ENCODE data around the gene RUBCNL. TPM values are rescaled to one million over a fixed set of nuclear protein-coding genes. Genes with fewer than 3 reads are reported as not detected.

The RUBCNL gene
- total and polyA plus RNA-seq, 4 donors = 0.36 to 4.2 (median 0.96) TPM

DNA sequence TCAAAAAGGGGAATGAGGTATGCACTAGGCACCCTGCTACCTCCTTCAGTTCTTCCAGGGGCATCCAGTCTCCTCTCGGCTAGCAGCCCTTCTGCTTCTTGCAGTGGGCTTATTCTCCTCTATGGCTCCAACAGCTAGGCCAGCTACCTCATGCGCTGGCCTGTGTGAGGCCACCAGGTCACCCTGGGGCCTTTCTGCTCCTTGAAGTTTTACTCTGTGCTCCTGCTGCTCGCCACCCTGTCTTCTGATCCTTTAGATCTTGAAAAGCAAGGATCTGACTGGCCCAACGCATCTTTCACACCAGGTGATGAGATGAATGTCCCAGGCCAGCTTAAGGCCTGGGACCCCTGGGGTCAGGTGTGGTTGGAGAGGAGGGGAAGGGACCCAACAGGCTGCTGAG, 66.2 kb downstream of the RUBCNL start:
- Histone ChIP-seq H3K9ac (ENCODE audit: low read depth in 1 of 2, low read length in 2 of 2) (peak overlapping the region in 1 of 2 donors; percentile 40), H3K36me3 (ENCODE audit: control insufficient read depth in 4 of 4, insufficient read depth in 3 of 4, low read depth in 1 of 4, low read length in 3 of 4) (no peaks in the 10 kb centered on the region), H3K27ac (ENCODE audit: low read depth in 1 of 2, low read length in 2 of 2) (peak overlapping the region in 1 of 2 donors; percentile 69), H3K4me1 (ENCODE audit: control insufficient read depth in 4 of 4, insufficient read depth in 4 of 4, low read length in 3 of 4) (peaks cover 0 to 12% (median 7%) of the 10 kb centered on the region in 4 donors), H3K4me3 (ENCODE audit: low read depth in 1 of 3, low read length in 3 of 3) (no peak overlapping the region), H3K9me3 (ENCODE audit: control insufficient read depth in 4 of 4, low read length in 3 of 4) (no peaks in the 10 kb centered on the region), H3K27me3 (ENCODE audit: control insufficient read depth in 4 of 4, insufficient read depth in 4 of 4, low read length in 3 of 4) (no peaks in the 10 kb centered on the region)
- TF ChIP-seq HNF4G (IDR thresholded peaks at IDR 0.05) (no peak), SP1 (IDR thresholded peaks at IDR 0.05) (no peak), EGR1 (IDR thresholded peaks at IDR 0.05; ENCODE audit: low read depth in 2 of 2) (no peak), YY1 (IDR thresholded peaks at IDR 0.05) (no peak), RXRA (IDR thresholded peaks at IDR 0.05) (no peak), GABPA (IDR thresholded peaks at IDR 0.05 in 1 of 2, conservative IDR thresholded peaks at IDR 0.05 in 1 of 2) (no peak), NR2F2 (IDR thresholded peaks at IDR 0.05) (no peak), RAD21 (IDR thresholded peaks at IDR 0.05) (no peak), HNF4A (conservative IDR thresholded peaks at IDR 0.05) (no peak), JUND (IDR thresholded peaks at IDR 0.05) (no peak), FOXA1 (IDR thresholded peaks at IDR 0.05) (no peak), FOXA2 (IDR thresholded peaks at IDR 0.05) (no peak)
- TF ChIP-seq, protein P1, sequence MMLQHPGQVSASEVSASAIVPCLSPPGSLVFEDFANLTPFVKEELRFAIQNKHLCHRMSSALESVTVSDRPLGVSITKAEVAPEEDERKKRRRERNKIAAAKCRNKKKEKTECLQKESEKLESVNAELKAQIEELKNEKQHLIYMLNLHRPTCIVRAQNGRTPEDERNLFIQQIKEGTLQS (IDR thresholded peaks at IDR 0.05) = no peak
- TF ChIP-seq, protein P2, sequence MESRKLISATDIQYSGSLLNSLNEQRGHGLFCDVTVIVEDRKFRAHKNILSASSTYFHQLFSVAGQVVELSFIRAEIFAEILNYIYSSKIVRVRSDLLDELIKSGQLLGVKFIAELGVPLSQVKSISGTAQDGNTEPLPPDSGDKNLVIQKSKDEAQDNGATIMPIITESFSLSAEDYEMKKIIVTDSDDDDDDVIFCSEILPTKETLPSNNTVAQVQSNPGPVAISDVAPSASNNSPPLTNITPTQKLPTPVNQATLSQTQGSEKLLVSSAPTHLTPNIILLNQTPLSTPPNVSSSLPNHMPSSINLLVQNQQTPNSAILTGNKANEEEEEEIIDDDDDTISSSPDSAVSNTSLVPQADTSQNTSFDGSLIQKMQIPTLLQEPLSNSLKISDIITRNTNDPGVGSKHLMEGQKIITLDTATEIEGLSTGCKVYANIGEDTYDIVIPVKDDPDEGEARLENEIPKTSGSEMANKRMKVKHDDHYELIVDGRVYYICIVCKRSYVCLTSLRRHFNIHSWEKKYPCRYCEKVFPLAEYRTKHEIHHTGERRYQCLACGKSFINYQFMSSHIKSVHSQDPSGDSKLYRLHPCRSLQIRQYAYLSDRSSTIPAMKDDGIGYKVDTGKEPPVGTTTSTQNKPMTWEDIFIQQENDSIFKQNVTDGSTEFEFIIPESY (IDR thresholded peaks at IDR 0.05) = no peak
- TF ChIP-seq, protein P3, sequence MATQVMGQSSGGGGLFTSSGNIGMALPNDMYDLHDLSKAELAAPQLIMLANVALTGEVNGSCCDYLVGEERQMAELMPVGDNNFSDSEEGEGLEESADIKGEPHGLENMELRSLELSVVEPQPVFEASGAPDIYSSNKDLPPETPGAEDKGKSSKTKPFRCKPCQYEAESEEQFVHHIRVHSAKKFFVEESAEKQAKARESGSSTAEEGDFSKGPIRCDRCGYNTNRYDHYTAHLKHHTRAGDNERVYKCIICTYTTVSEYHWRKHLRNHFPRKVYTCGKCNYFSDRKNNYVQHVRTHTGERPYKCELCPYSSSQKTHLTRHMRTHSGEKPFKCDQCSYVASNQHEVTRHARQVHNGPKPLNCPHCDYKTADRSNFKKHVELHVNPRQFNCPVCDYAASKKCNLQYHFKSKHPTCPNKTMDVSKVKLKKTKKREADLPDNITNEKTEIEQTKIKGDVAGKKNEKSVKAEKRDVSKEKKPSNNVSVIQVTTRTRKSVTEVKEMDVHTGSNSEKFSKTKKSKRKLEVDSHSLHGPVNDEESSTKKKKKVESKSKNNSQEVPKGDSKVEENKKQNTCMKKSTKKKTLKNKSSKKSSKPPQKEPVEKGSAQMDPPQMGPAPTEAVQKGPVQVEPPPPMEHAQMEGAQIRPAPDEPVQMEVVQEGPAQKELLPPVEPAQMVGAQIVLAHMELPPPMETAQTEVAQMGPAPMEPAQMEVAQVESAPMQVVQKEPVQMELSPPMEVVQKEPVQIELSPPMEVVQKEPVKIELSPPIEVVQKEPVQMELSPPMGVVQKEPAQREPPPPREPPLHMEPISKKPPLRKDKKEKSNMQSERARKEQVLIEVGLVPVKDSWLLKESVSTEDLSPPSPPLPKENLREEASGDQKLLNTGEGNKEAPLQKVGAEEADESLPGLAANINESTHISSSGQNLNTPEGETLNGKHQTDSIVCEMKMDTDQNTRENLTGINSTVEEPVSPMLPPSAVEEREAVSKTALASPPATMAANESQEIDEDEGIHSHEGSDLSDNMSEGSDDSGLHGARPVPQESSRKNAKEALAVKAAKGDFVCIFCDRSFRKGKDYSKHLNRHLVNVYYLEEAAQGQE (IDR thresholded peaks at IDR 0.05) = no peak
- TF ChIP-seq, protein P4, sequence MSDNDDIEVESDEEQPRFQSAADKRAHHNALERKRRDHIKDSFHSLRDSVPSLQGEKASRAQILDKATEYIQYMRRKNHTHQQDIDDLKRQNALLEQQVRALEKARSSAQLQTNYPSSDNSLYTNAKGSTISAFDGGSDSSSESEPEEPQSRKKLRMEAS (IDR thresholded peaks at IDR 0.05) = no peak
- TF ChIP-seq, protein P5, sequence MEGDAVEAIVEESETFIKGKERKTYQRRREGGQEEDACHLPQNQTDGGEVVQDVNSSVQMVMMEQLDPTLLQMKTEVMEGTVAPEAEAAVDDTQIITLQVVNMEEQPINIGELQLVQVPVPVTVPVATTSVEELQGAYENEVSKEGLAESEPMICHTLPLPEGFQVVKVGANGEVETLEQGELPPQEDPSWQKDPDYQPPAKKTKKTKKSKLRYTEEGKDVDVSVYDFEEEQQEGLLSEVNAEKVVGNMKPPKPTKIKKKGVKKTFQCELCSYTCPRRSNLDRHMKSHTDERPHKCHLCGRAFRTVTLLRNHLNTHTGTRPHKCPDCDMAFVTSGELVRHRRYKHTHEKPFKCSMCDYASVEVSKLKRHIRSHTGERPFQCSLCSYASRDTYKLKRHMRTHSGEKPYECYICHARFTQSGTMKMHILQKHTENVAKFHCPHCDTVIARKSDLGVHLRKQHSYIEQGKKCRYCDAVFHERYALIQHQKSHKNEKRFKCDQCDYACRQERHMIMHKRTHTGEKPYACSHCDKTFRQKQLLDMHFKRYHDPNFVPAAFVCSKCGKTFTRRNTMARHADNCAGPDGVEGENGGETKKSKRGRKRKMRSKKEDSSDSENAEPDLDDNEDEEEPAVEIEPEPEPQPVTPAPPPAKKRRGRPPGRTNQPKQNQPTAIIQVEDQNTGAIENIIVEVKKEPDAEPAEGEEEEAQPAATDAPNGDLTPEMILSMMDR (IDR thresholded peaks at IDR 0.05; ENCODE audit: low read depth, low read length, missing input control) = no peak
- WGBS = 93% methylated on average over 4 of the region's 4 CpGs
- no peak for DNase-seq (ENCODE audit: low spot score)

All from liver (tissue), 9 donors.